Ishikawa (cell line): ENCODE results near the gene CBLB.

Source experiments
- CEBPB ChIP-seq: IDR thresholded peaks from 2 replicates; pipeline ENCODE4 v1.6.1; 2012
- CREB1 ChIP-seq: IDR thresholded peaks from 2 replicates; pipeline ENCODE4 v1.6.1; 2012; ENCODE audit warnings: low read depth
- EGR1 ChIP-seq: IDR thresholded peaks from 2 replicates; pipeline ENCODE4 v1.6.1; 2012
- EP300 ChIP-seq: IDR thresholded peaks from 2 replicates; pipeline ENCODE4 v1.6.1; 2012; ENCODE audit warnings: borderline replicate concordance
- FOXM1 ChIP-seq: IDR thresholded peaks from 2 replicates; pipeline ENCODE4 v1.6.1; 2012; ENCODE audit warnings: low read depth, borderline replicate concordance
- MAX ChIP-seq: IDR thresholded peaks from 2 replicates; pipeline ENCODE4 v1.6.1; 2012
- RAD21 ChIP-seq: IDR thresholded peaks from 2 replicates; pipeline ENCODE4 v1.6.1; 2012; ENCODE audit warnings: low read depth
- REST ChIP-seq: IDR thresholded peaks from 2 replicates; pipeline ENCODE4 v1.6.1; 2012; ENCODE audit warnings: low read depth, mild to moderate bottlenecking
- TEAD4 ChIP-seq: IDR thresholded peaks from 2 replicates; pipeline ENCODE4 v1.6.1; 2012
- YY1 ChIP-seq: IDR thresholded peaks from 2 replicates; pipeline ENCODE4 v1.6.1; 2012; ENCODE audit warnings: low read depth

- no peak for TF ChIP-seq TEAD4
- TF ChIP-seq EGR1: no peak
- TF ChIP-seq EP300: no peak
- TF ChIP-seq CREB1: no peak
- TF ChIP-seq YY1: no peak
- no peak for TF ChIP-seq CEBPB
- no peak for TF ChIP-seq FOXM1
- no peak for TF ChIP-seq MAX
- TF ChIP-seq RAD21: no peak
- TF ChIP-seq REST: no peak
These were observed 101.6 kb downstream of the CBLB start for GRCh38 chr3:105767216-105767615.
